NK-92 (cell line): ENCODE measurements around the gene ARMH1.
A peak's percentile ranks its signal among the peaks of the same experiment; 100 is the strongest.
"Not testable (repeated sequence)": the region's sequence is repeated elsewhere in the genome, so short reads cannot be mapped to it uniquely, and the experiment has no call there.

ENCODE experiments used
- DNase-seq: peaks from one replicate; lab custom pipeline; 2025; ENCODE audit not compliant: unreplicated experiment; lab: John Stamatoyannopoulos, UW

The ARMH1 gene

GRCh38 chr1:44720281-44720680 is 45.8 kb downstream of the ARMH1 start:
- DNase-seq, result no peak

- no peak for DNase-seq
Observed at GRCh38 chr1:44721485-44722361, 47.2 kb downstream of the ARMH1 start.

GRCh38 chr1:44723064-44723463 is 48.5 kb downstream of the ARMH1 start:
- no peak for DNase-seq

- DNase-seq, result no peak
Observed at GRCh38 chr1:44723496-44724295, 49.2 kb downstream of the ARMH1 start.

GRCh38 chr1:44724296-44724954 is 49.9 kb downstream of the ARMH1 start:
- DNase-seq, result no peak

- DNase-seq, result no peak
Observed at GRCh38 chr1:44724955-44725698, 50.6 kb downstream of the ARMH1 start.

- DNase-seq, result peak; percentile 59
Observed at GRCh38 chr1:44730741-44731512, 56.4 kb downstream of the ARMH1 start, which contains the start of gene RNU5D-1. Gene RNU5D-1 (minus strand): TSS chr1:44731170.

- DNase-seq, result no peak
Observed at GRCh38 chr1:44733365-44733764, 58.9 kb downstream of the ARMH1 start.

- no peak for DNase-seq
Observed at GRCh38 chr1:44733784-44734183, 59.3 kb downstream of the ARMH1 start.

GRCh38 chr1:44735992-44736391 is 61.5 kb downstream of the ARMH1 start:
- no peak for DNase-seq

GRCh38 chr1:44738953-44739306 is 64.4 kb downstream of the ARMH1 start:
- not testable (repeated sequence) for DNase-seq

GRCh38 chr1:44739307-44740178 is 65.0 kb downstream of the ARMH1 start, which contains the start of gene KIF2C:
Gene KIF2C (plus strand): TSS chr1:44739837. CDS start chr1:44739933, 96 bp downstream.
- peak; percentile 68 for DNase-seq

- DNase-seq, result no peak
Observed at GRCh38 chr1:44740179-44740617, 65.7 kb downstream of the ARMH1 start.

GRCh38 chr1:44743211-44743610 is 68.7 kb downstream of the ARMH1 start:
- no peak for DNase-seq

- DNase-seq, result no peak
Observed at GRCh38 chr1:44747878-44748277, 73.4 kb downstream of the ARMH1 start.

- DNase-seq, result no peak
Observed at GRCh38 chr1:44757420-44757819, 82.9 kb downstream of the ARMH1 start.

GRCh38 chr1:44759077-44759476 is 84.6 kb downstream of the ARMH1 start:
- DNase-seq, result no peak

GRCh38 chr1:44760876-44761275 is 86.4 kb downstream of the ARMH1 start:
- DNase-seq, result no peak

GRCh38 chr1:44766421-44766820 is 91.9 kb downstream of the ARMH1 start:
- DNase-seq, result not testable (repeated sequence)
